ENCODE data around the gene HOXD13.

DNA sequence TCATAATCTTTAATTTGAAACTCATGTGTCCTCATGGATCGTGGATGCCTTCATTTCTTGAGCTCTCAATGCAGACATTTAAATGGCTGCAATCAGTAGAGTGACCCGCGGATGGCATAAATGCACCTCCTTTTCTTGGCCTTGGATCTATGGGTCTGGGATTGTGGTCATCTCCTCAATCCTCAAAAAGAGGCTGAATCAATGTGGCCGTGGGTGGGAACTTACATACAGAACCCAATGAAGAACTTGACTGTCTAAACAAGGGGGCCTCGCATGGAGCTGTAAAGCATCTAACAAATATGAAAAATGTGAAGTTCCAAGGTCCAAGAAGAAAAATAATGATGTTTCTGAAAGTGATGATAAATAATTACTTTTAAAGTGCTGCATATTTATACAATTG is 2.9 kb downstream of the HOXD13 start:
- TF ChIP-seq NANOG (IDR thresholded peaks at IDR 0.05; ENCODE audit: insufficient read depth, low read depth, low read length, poor library complexity, severe bottlenecking) = no peak
- TF ChIP-seq TCF12 (IDR thresholded peaks at IDR 0.05; ENCODE audit: low read depth, low read length) = no peak
- no peak for TF ChIP-seq SAP30 (IDR thresholded peaks at IDR 0.05; ENCODE audit: insufficient read depth, insufficient replicate concordance, low read length)
- TF ChIP-seq POLR2AphosphoS5 (IDR thresholded peaks at IDR 0.05; ENCODE audit: low read depth, low read length) = no peak
- no peak for TF ChIP-seq POLR2A (IDR thresholded peaks at IDR 0.05; ENCODE audit: control extremely low read depth in 1 of 2, low read depth in 2 of 2, low read length in 2 of 2)
- TF ChIP-seq, protein P1, sequence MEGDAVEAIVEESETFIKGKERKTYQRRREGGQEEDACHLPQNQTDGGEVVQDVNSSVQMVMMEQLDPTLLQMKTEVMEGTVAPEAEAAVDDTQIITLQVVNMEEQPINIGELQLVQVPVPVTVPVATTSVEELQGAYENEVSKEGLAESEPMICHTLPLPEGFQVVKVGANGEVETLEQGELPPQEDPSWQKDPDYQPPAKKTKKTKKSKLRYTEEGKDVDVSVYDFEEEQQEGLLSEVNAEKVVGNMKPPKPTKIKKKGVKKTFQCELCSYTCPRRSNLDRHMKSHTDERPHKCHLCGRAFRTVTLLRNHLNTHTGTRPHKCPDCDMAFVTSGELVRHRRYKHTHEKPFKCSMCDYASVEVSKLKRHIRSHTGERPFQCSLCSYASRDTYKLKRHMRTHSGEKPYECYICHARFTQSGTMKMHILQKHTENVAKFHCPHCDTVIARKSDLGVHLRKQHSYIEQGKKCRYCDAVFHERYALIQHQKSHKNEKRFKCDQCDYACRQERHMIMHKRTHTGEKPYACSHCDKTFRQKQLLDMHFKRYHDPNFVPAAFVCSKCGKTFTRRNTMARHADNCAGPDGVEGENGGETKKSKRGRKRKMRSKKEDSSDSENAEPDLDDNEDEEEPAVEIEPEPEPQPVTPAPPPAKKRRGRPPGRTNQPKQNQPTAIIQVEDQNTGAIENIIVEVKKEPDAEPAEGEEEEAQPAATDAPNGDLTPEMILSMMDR (IDR thresholded peaks at IDR 0.05; ENCODE audit: control extremely low read depth in 1 of 3, insufficient read depth in 1 of 3, low read depth in 1 of 3, low read length in 3 of 3) = no peak
- no peak for TF ChIP-seq CHD2 (IDR thresholded peaks at IDR 0.05; ENCODE audit: low read length)
- no peak for TF ChIP-seq FOSL1 (IDR thresholded peaks at IDR 0.05; ENCODE audit: insufficient read depth, low read depth, low read length)
- TF ChIP-seq YY1 (IDR thresholded peaks at IDR 0.05; ENCODE audit: low read depth, low read length) = no peak
- TF ChIP-seq, protein P2, sequence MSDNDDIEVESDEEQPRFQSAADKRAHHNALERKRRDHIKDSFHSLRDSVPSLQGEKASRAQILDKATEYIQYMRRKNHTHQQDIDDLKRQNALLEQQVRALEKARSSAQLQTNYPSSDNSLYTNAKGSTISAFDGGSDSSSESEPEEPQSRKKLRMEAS (IDR thresholded peaks at IDR 0.05) = no peak
- TF ChIP-seq, protein P3, sequence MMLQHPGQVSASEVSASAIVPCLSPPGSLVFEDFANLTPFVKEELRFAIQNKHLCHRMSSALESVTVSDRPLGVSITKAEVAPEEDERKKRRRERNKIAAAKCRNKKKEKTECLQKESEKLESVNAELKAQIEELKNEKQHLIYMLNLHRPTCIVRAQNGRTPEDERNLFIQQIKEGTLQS (IDR thresholded peaks at IDR 0.05; ENCODE audit: insufficient read depth, low read depth, low read length) = no peak
- no peak for TF ChIP-seq KDM1A (IDR thresholded peaks at IDR 0.05; ENCODE audit: borderline replicate concordance, low read length)
- TF ChIP-seq SIRT6 (IDR thresholded peaks at IDR 0.05; ENCODE audit: low read length) = no peak
- TF ChIP-seq ASH2L (IDR thresholded peaks at IDR 0.05; ENCODE audit: low read length) = no peak

Measured in H1 (cell line).